HEK293 (cell line): Measurements from ENCODE around the gene DRC7.

Experiments
- ZNF629 ChIP-seq: fragments of 450-650 bp; formaldehyde crosslinking; IDR thresholded peaks from 2 replicates; pipeline ENCODE4 v1.5.1; 2017; ENCODE audit warnings: missing biosample characterization, missing genetic modification characterization
- ZNF670 ChIP-seq: fragments of 450-650 bp; formaldehyde crosslinking; IDR thresholded peaks from 2 replicates; pipeline ENCODE4 v1.5.1; 2016; ENCODE audit warnings: missing biosample characterization, missing genetic modification characterization, low read depth
- TF ChIP-seq, protein P1 (sequence below): fragments of 450-650 bp; formaldehyde crosslinking; IDR thresholded peaks from 2 replicates; pipeline ENCODE4 v1.5.1; 2016; ENCODE audit warnings: missing biosample characterization, missing genetic modification characterization

DNA sequence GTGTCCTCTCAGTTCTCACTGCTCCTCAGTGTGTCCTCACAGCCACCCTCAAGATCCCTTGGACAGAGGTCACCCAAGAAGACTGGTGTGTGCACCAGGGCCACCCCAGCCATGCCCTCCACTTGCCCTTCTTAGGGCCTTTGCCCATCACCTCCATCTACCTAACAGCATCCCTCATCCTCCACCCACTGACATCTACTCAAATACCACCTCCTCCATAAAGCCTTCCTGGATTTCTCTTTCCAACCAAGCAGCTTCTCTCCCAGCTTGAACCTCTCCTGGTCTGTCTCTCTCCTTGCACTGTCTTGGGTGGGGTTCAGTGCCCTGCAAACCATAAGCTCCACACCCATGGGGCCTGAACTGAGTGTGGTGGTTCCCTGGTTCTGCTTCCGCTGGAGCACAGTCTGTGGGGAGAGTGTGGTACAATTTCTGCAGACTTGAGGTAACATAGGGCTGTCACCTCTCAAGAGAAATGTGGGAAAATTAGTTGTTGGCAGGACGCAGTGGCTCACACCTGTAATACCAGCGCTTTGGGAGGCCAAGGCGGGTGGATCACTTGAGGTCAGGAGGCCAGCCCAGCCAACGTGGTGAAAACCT is 55.3 kb downstream of the DRC7 start:
- TF ChIP-seq ZNF670 (tag by site-specific recombination) (no peak), ZNF629 (tag by site-specific recombination) (no peak)
- TF ChIP-seq, protein P1, sequence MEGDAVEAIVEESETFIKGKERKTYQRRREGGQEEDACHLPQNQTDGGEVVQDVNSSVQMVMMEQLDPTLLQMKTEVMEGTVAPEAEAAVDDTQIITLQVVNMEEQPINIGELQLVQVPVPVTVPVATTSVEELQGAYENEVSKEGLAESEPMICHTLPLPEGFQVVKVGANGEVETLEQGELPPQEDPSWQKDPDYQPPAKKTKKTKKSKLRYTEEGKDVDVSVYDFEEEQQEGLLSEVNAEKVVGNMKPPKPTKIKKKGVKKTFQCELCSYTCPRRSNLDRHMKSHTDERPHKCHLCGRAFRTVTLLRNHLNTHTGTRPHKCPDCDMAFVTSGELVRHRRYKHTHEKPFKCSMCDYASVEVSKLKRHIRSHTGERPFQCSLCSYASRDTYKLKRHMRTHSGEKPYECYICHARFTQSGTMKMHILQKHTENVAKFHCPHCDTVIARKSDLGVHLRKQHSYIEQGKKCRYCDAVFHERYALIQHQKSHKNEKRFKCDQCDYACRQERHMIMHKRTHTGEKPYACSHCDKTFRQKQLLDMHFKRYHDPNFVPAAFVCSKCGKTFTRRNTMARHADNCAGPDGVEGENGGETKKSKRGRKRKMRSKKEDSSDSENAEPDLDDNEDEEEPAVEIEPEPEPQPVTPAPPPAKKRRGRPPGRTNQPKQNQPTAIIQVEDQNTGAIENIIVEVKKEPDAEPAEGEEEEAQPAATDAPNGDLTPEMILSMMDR (tag by site-specific recombination): no peak
